IPS DF 4.7 (cell line): ENCODE results near the gene BTBD6.
"Not testable (repeated sequence)": the region's sequence is repeated elsewhere in the genome, so short reads cannot be mapped to it uniquely, and the experiment has no call there.

Experiments used
- DNase-seq: peaks from one replicate; pipeline ENCODE4 v3.0.0-alpha.2; 2013; ENCODE audit warnings: low spot score; ENCODE audit errors: extremely low read depth

Gene BTBD6

GRCh38 chr14:105294142-105294597 is 45.8 kb downstream of the BTBD6 start:
- no peak for DNase-seq

- DNase-seq, result not testable (repeated sequence)
Observed at GRCh38 chr14:105297311-105297710, 49.0 kb downstream of the BTBD6 start.

GRCh38 chr14:105299654-105300541 is 51.6 kb downstream of the BTBD6 start:
- DNase-seq, result no peak
